Nephron (organoid): Measurements from ENCODE around the gene SORBS1.

Source experiments
- H3K27ac Mint-ChIP-seq, 3 experiments: 2 replicates each; pipeline ENCODE4 v1.8.0; 2020; ENCODE audit warnings: mixed read lengths in 3 of 3, mild to moderate bottlenecking in 2 of 3, moderate library complexity in 1 of 3
- H3K27me3 Mint-ChIP-seq: 2 replicates; pipeline ENCODE4 v1.8.0; 2021; ENCODE audit warnings: low read depth, mild to moderate bottlenecking, moderate library complexity, mixed read lengths
- H3K36me3 Mint-ChIP-seq: 2 replicates; pipeline ENCODE4 v1.8.0; 2020; ENCODE audit warnings: low read depth, mixed read lengths
- H3K4me1 Mint-ChIP-seq: 2 replicates; pipeline ENCODE4 v1.8.0; 2020; ENCODE audit warnings: mixed read lengths
- H3K4me3 Mint-ChIP-seq, 3 experiments: 2 replicates each; pipeline ENCODE4 v1.8.0; 2020; ENCODE audit warnings: mild to moderate bottlenecking in 3 of 3, mixed read lengths in 3 of 3, moderate library complexity in 2 of 3
- H3K9me3 Mint-ChIP-seq: 2 replicates; pipeline ENCODE4 v1.8.0; 2020; ENCODE audit warnings: mixed read lengths
- CTCF ChIP-seq, 3 experiments: fragments of 200-600 bp; sonication (generic); IDR thresholded peaks; one replicate each; pipeline ENCODE4 v1.5.0; 2021; ENCODE audit warnings: antibody characterized with exemption in 3 of 3; ENCODE audit not compliant: unreplicated experiment in 3 of 3

The SORBS1 gene

GRCh38 chr10:95416973-95417372 lies 144.2 kb downstream of the SORBS1 start:
- H3K9me3 Mint-ChIP-seq = no peaks in the 10 kb centered on the region
- H3K4me1 Mint-ChIP-seq = peaks cover 24% of the 10 kb centered on the region
- no peak overlapping the region for H3K4me3 Mint-ChIP-seq
- no peak for TF ChIP-seq CTCF (IDR thresholded peaks at IDR 0.05; ENCODE audit: unreplicated experiment in 3 of 3)
- H3K27ac Mint-ChIP-seq = peak overlapping the region; percentile 49 to 88 (median 87)
- H3K27me3 Mint-ChIP-seq = no peaks in the 10 kb centered on the region
- H3K36me3 Mint-ChIP-seq = peaks cover 6% of the 10 kb centered on the region

DNA sequence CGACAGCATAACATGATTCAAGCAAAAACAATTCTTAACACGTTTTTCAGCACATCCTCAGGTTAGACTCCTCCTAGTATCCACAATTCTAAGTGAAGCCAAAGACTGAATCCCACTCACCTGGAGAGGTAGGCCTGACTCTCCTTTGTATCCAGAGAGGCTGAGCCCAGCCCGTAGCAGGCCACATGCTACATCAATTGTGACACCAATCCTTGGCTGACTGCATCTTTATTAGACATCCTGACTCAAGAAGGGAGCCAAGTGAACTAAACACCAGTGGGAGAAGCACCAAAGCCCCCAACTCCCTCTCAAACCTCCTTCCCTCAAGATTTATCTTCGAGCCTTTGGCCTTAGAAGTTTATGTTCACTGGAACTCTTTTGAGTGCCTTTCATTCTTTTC lies 144.9 kb downstream of the SORBS1 start:
- H3K27ac Mint-ChIP-seq = peak overlapping the region; percentile 49 to 88 (median 87)
- peaks cover 6% of the 10 kb centered on the region for H3K36me3 Mint-ChIP-seq
- no peak overlapping the region for H3K4me3 Mint-ChIP-seq
- H3K27me3 Mint-ChIP-seq = no peaks in the 10 kb centered on the region
- H3K4me1 Mint-ChIP-seq = peaks cover 24% of the 10 kb centered on the region
- H3K9me3 Mint-ChIP-seq = no peaks in the 10 kb centered on the region
- no peak for TF ChIP-seq CTCF (IDR thresholded peaks at IDR 0.05; ENCODE audit: unreplicated experiment in 3 of 3)

GRCh38 chr10:95415621-95416031 lies 145.5 kb downstream of the SORBS1 start:
- Mint-ChIP-seq H3K27ac (peak overlapping the region in 1 of 3 experiments; percentile 49), H3K4me3 (no peak overlapping the region), H3K36me3 (peaks cover 6% of the 10 kb centered on the region), H3K9me3 (no peaks in the 10 kb centered on the region), H3K4me1 (peaks cover 24% of the 10 kb centered on the region), H3K27me3 (no peaks in the 10 kb centered on the region)
- TF ChIP-seq CTCF (IDR thresholded peaks at IDR 0.05; ENCODE audit: unreplicated experiment in 3 of 3) = no peak

GRCh38 chr10:95414844-95415485 lies 146.2 kb downstream of the SORBS1 start:
- peaks cover 24% of the 10 kb centered on the region for H3K4me1 Mint-ChIP-seq
- H3K9me3 Mint-ChIP-seq = no peaks in the 10 kb centered on the region
- H3K36me3 Mint-ChIP-seq = peaks cover 6% of the 10 kb centered on the region
- no peak for TF ChIP-seq CTCF (IDR thresholded peaks at IDR 0.05; ENCODE audit: unreplicated experiment in 3 of 3)
- H3K27ac Mint-ChIP-seq = peak overlapping the region; percentile 7 to 48 (median 45)
- no peak overlapping the region for H3K4me3 Mint-ChIP-seq
- no peaks in the 10 kb centered on the region for H3K27me3 Mint-ChIP-seq

DNA sequence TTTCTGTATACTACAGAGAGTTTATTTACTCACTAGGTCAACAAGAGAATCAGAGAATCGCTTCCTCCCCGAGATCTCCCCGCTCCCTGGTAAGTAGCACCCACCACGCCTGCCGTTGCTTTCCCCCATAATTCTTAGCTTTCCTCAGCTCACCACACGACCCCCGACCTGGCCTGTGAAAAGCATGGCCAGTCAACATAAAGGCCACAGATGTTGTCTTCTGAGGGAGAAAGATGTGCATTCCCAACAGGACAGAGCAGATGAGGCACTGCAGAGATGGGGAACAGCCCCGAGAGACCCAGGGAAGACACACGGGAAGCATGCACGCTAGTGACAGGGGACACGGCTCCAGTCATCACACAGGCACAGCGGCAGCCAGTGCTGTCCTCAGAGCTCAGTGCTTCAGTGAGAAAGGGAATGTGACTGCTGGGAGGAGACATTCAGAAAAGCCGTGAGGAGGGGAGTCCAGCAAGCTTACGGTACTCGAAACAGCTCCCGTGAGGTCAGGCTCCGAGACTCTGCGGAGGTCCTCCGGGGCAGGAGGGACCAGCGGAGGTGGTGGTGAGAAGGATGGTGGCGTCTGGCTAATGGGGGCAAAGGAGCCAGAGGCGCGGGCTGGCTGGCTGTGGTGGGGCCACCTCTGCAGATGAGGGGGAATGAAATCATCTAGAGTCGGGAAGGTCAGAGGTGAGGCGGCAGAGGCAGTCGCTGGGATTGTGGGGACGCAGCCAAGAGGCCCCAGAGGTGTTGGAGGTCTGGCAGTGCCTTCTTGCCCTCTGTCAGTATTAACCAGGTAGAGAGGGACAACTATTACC lies 146.9 kb downstream of the SORBS1 start:
- no peaks in the 10 kb centered on the region for H3K9me3 Mint-ChIP-seq
- H3K4me1 Mint-ChIP-seq = peaks cover 20% of the 10 kb centered on the region
- H3K36me3 Mint-ChIP-seq = peaks cover 6% of the 10 kb centered on the region
- H3K27me3 Mint-ChIP-seq = no peaks in the 10 kb centered on the region
- TF ChIP-seq CTCF (IDR thresholded peaks at IDR 0.05; ENCODE audit: unreplicated experiment in 3 of 3) = no peak
- H3K27ac Mint-ChIP-seq = no peak overlapping the region
- no peak overlapping the region for H3K4me3 Mint-ChIP-seq
